ENCODE data around the gene UBR4. TPM values are rescaled to one million over a fixed set of nuclear protein-coding genes. Genes with fewer than 3 reads are reported as not detected.

The UBR4 gene
- total RNA-seq, 6 experiments from 2014 or later, result 73.0 to 132 (median 90.1) TPM

- intact Hi-C loops (cut with DNase I), result no loop called here
- peaks cover 0 to 50% (median 13%) of the 10 kb centered on the region in 4 donors for H3K4me1 ChIP-seq
- H3K27ac ChIP-seq, result peak overlapping the region in 1 of 3 donors; percentile 77
- TF ChIP-seq CTCF (IDR thresholded peaks at IDR 0.05), result no peak
- no peak for TF ChIP-seq POLR2A (IDR thresholded peaks at IDR 0.05)
- peaks cover 15 to 53% (median 22%) of the 10 kb centered on the region in 4 donors for H3K36me3 ChIP-seq
- H3K9me3 ChIP-seq, result no peaks in the 10 kb centered on the region
- WGBS (ENCODE audit: insufficient coverage, low coverage, low lambda C conversion rate, missing lambda C conversion rate), result 83% methylated on average over 4 of the region's 4 CpGs
- no peaks in the 10 kb centered on the region for H3K27me3 ChIP-seq
- DNase-seq, result no peak
- no peak overlapping the region for H3K4me3 ChIP-seq
- ATAC-seq, result no peak
These were observed 11.2 kb downstream of the UBR4 start for GRCh38 chr1:19198820-19199219.

GRCh38 chr1:19197845-19198244, 12.2 kb downstream of the UBR4 start:
- no peak overlapping the region for H3K27ac ChIP-seq
- intact Hi-C loops (cut with DNase I), result no loop called here
- WGBS (ENCODE audit: insufficient coverage, low coverage, low lambda C conversion rate, missing lambda C conversion rate), result 79% methylated on average over 2 of the region's 2 CpGs
- H3K9me3 ChIP-seq, result no peaks in the 10 kb centered on the region
- TF ChIP-seq CTCF (IDR thresholded peaks at IDR 0.05) (no peak), POLR2A (IDR thresholded peaks at IDR 0.05) (no peak)
- DNase-seq (no peak), ATAC-seq (no peak)
- peaks cover 0 to 40% (median 8%) of the 10 kb centered on the region in 4 donors for H3K4me1 ChIP-seq
- no peak overlapping the region for H3K4me3 ChIP-seq
- no peaks in the 10 kb centered on the region for H3K27me3 ChIP-seq
- H3K36me3 ChIP-seq, result peaks cover 19 to 62% (median 31%) of the 10 kb centered on the region in 4 donors

- Histone ChIP-seq H3K27me3 (no peaks in the 10 kb centered on the region), H3K4me1 (peaks cover 0 to 26% (median 5%) of the 10 kb centered on the region in 4 donors), H3K27ac (no peak overlapping the region), H3K4me3 (no peak overlapping the region), H3K9me3 (no peaks in the 10 kb centered on the region), H3K36me3 (peaks cover 27 to 77% (median 43%) of the 10 kb centered on the region in 4 donors)
- intact Hi-C loops (cut with DNase I), result no loop called here
- TF ChIP-seq POLR2A (IDR thresholded peaks at IDR 0.05), result no peak
- no peak for TF ChIP-seq CTCF (IDR thresholded peaks at IDR 0.05)
- 93% methylated on average over 3 of the region's 3 CpGs for WGBS (ENCODE audit: insufficient coverage, low coverage, low lambda C conversion rate, missing lambda C conversion rate)
- DNase-seq, result no peak
- ATAC-seq, result no peak
These were observed 13.7 kb downstream of the UBR4 start for GRCh38 chr1:19196331-19196730.

GRCh38 chr1:19193004-19193403, 17.1 kb downstream of the UBR4 start:
- intact Hi-C loops (cut with DNase I), result no loop called here
- H3K27me3 ChIP-seq, result no peaks in the 10 kb centered on the region

More at GRCh38 chr1:19193004-19193403, 17.1 kb downstream of the UBR4 start:
- H3K9me3 ChIP-seq, result no peaks in the 10 kb centered on the region
- H3K27ac ChIP-seq, result no peak overlapping the region
- peaks cover 27 to 61% (median 40%) of the 10 kb centered on the region in 4 donors for H3K36me3 ChIP-seq
- TF ChIP-seq POLR2A (IDR thresholded peaks at IDR 0.05) (no peak), CTCF (IDR thresholded peaks at IDR 0.05) (no peak)
- DNase-seq (no peak), ATAC-seq (no peak)
- peaks cover 0 to 6% (median 0%) of the 10 kb centered on the region in 4 donors for H3K4me1 ChIP-seq
- 86% methylated on average over 3 of the region's 3 CpGs for WGBS (ENCODE audit: insufficient coverage, low coverage, low lambda C conversion rate, missing lambda C conversion rate)
- no peak overlapping the region for H3K4me3 ChIP-seq
